ENCODE results near the gene APC2. TPM values are rescaled to one million over a fixed set of nuclear protein-coding genes. Genes with fewer than 3 reads are reported as not detected.

The APC2 gene
- polyA plus RNA-seq, 1 experiment = 0.09 TPM

GRCh38 chr19:1408300-1409203, 41.4 kb upstream of the APC2 start:
- Histone ChIP-seq H3K27me3 (ENCODE audit: control insufficient read depth, insufficient read depth, low read length) (no peaks in the 10 kb centered on the region), H3K9me3 (ENCODE audit: control insufficient read depth, insufficient read depth, low read length) (peaks cover 3% of the 10 kb centered on the region; the same call in 1 of the 2 replicates), H3K27ac (ENCODE audit: low read depth, low read length) (peak overlapping the region; percentile 78), H3K4me3 (ENCODE audit: low read depth, low read length) (peak overlapping the region; percentile 75)
- ChIA-PET CTCF (no interaction called here), POLR2A (interaction anchor here (0.7 to 0.9 kb wide), 2 partner anchors 10 to 133 kb away, joined by 3 read pairs; partner anchors contain the start of gene FAM174C)
- TF ChIP-seq, protein P1, sequence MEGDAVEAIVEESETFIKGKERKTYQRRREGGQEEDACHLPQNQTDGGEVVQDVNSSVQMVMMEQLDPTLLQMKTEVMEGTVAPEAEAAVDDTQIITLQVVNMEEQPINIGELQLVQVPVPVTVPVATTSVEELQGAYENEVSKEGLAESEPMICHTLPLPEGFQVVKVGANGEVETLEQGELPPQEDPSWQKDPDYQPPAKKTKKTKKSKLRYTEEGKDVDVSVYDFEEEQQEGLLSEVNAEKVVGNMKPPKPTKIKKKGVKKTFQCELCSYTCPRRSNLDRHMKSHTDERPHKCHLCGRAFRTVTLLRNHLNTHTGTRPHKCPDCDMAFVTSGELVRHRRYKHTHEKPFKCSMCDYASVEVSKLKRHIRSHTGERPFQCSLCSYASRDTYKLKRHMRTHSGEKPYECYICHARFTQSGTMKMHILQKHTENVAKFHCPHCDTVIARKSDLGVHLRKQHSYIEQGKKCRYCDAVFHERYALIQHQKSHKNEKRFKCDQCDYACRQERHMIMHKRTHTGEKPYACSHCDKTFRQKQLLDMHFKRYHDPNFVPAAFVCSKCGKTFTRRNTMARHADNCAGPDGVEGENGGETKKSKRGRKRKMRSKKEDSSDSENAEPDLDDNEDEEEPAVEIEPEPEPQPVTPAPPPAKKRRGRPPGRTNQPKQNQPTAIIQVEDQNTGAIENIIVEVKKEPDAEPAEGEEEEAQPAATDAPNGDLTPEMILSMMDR (IDR thresholded peaks at IDR 0.05; ENCODE audit: low read depth, low read length) = no peak
- no peak for DNase-seq (ENCODE audit: low read depth, low spot score)

DNA sequence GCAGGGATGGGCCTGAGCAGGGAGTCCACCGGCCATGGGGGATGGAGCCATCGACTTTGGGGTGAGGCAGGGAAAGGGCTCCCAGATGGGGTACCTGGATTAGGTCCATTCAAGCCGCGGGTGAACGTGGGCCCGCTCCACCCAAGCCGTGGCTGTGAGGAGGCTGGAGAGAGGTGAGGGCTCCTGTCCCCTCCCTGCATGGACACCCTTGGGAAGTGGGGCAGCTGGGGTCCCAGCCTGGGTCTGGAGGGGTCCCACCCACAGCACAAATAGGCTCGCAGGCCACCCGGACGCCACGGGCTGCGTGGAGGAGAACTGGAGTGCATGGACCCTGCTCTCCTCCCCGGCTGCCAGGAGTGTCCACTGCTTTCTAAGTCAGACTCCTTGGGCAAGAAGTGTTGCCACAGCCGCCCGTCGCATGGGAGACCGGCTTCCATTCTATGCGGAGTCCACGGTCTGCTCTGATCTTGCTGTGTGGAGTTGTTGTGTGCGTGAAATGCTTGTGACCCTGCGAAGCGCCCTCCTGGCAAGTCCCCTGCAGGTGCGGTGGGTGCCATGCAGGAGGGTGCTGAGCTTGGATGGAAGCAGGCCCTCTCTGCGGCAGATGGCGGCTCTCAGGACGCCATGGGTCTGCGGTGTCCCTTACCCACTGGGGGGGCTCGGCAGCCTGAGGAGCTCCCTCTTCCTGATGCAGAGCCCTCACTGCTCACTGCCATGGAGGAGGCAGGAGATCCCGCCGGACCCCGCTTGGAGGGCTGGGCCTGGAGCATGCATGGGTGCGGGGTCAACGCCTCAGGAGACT, 40.5 kb upstream of the APC2 start:
- Histone ChIP-seq H3K27me3 (ENCODE audit: control insufficient read depth, insufficient read depth, low read length) (no peaks in the 10 kb centered on the region), H3K4me3 (ENCODE audit: low read depth, low read length) (peak overlapping the region; percentile 75), H3K27ac (ENCODE audit: low read depth, low read length) (peak overlapping the region; percentile 78), H3K9me3 (ENCODE audit: control insufficient read depth, insufficient read depth, low read length) (peaks cover 3% of the 10 kb centered on the region; the same call in 1 of the 2 replicates)
- TF ChIP-seq, protein P1 (IDR thresholded peaks at IDR 0.05; ENCODE audit: low read depth, low read length) = no peak
- ChIA-PET POLR2A (interaction anchor here (0.9 kb wide), 1 partner anchor 134 kb away, joined by 3 read pairs; the partner anchor contains the start of gene FAM174C), CTCF (no interaction called here)
- no peak for DNase-seq (ENCODE audit: low read depth, low spot score)

DNA sequence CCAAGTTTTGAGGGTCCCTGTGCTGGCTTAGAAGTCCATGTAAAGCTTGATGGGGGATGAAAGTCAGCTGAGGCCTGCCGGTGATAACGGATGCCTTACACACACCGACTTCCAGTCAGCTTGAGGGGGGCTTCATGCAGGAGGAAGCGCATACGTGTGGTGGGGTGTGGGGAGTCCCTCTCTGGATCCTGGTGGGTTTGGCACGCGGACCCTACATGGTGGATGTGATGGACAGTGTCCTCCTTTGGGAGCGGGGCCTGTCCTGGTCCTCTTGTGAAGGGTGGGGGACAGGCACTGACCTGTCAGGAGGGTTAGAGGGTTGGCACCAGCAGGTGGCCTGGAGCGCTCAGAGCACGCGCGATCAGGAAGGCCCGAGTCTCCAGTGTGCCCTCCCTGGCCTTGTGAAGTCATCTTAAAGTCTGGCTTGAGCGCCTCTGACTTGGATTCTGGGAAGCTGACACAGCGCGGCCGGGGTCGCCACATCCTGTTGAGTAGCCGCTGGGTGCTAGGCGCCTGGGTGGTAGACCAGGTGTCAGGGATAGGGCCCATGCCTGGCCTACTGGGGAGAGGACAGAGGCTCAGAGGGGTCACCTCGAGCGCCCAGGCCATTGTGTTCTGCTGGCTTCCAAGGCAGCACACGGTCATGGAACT, 39.7 kb upstream of the APC2 start:
- H3K4me3 ChIP-seq (ENCODE audit: low read depth, low read length) = peak overlapping the region; percentile 75
- CTCF ChIA-PET = no interaction called here
- POLR2A ChIA-PET = no interaction called here
- DNase-seq (ENCODE audit: low read depth, low spot score) = no peak
- peaks cover 3% of the 10 kb centered on the region; the same call in 1 of the 2 replicates for H3K9me3 ChIP-seq (ENCODE audit: control insufficient read depth, insufficient read depth, low read length)
- no peak overlapping the region for H3K27ac ChIP-seq (ENCODE audit: low read depth, low read length)
- TF ChIP-seq, protein P1 (IDR thresholded peaks at IDR 0.05; ENCODE audit: low read depth, low read length) = no peak
- H3K27me3 ChIP-seq (ENCODE audit: control insufficient read depth, insufficient read depth, low read length) = no peaks in the 10 kb centered on the region

- no peak for DNase-seq (ENCODE audit: low read depth, low spot score)
- peaks cover 3% of the 10 kb centered on the region; the same call in 1 of the 2 replicates for H3K9me3 ChIP-seq (ENCODE audit: control insufficient read depth, insufficient read depth, low read length)
- CTCF ChIA-PET = no interaction called here
- TF ChIP-seq, protein P1 (IDR thresholded peaks at IDR 0.05; ENCODE audit: low read depth, low read length) = no peak
- POLR2A ChIA-PET = no interaction called here
- no peak overlapping the region for H3K27ac ChIP-seq (ENCODE audit: low read depth, low read length)
- H3K27me3 ChIP-seq (ENCODE audit: control insufficient read depth, insufficient read depth, low read length) = no peaks in the 10 kb centered on the region
- H3K4me3 ChIP-seq (ENCODE audit: low read depth, low read length) = no peak overlapping the region
These were observed 39.1 kb upstream of the APC2 start for GRCh38 chr19:1410789-1411188.

All from AG04450 (cell line).